IMR-90 (cell line): ENCODE data around the gene MYH11. TPM values are rescaled to one million over a fixed set of nuclear protein-coding genes. Genes with fewer than 3 reads are reported as not detected.

Experiments used
- ATAC-seq: fragments of 200-7000 bp; cut with Tn5 transposase; 2 replicates; pipeline ENCODE4 v1.9.1; 2020; ENCODE audit warnings: low read depth, mild to moderate bottlenecking, moderate library complexity
- BruUV-seq: library from RNA; stranded (reverse); fragments of 400-500 nt; replicated peaks from 2 replicates; lab custom pipeline; 2021; lab: Mats Ljungman, UMichigan
- CTCF ChIA-PET: fragments of 300-600 bp; formaldehyde crosslinking; extraction: SDS; loops from one replicate; lab custom pipeline; 2021; ENCODE audit warnings: antibody characterized with exemption; lab: Yijun Ruan, JAX
- POLR2A ChIA-PET: fragments of 300-600 bp; sonication (Branson Sonifier 250); formaldehyde crosslinking; loops from one replicate; lab custom pipeline; 2022; ENCODE audit warnings: antibody characterized with exemption; ENCODE audit not compliant: unreplicated experiment; lab: Charles Lee
- DNase-seq: peaks from one replicate; pipeline ENCODE4 v3.0.0; 2013
- H2AFZ ChIP-seq: replicated peaks from 2 replicates; pipeline ENCODE3; 2013; ENCODE audit warnings: low read length, mild to moderate bottlenecking; ENCODE audit not compliant: poor library complexity
- H2AK5ac ChIP-seq: 2 replicates; pipeline ENCODE4 v1.6.1; 2013; ENCODE audit warnings: low read depth, low read length, inconsistent platforms
- H2AK9ac ChIP-seq: replicated peaks from 2 replicates; pipeline ENCODE3; 2013; ENCODE audit warnings: mild to moderate bottlenecking, low read depth, low read length, moderate library complexity; ENCODE audit not compliant: poor library complexity
- H2BK120ac ChIP-seq: 2 replicates; pipeline ENCODE4 v1.6.1; 2013; ENCODE audit warnings: low read depth, low read length, inconsistent platforms
- H2BK15ac ChIP-seq: 3 replicates; pipeline ENCODE4 v1.6.1; 2013; ENCODE audit warnings: low read depth, low read length, inconsistent platforms
- H2BK20ac ChIP-seq: 2 replicates; pipeline ENCODE4 v1.6.1; 2013; ENCODE audit warnings: low read depth, mild to moderate bottlenecking, inconsistent platforms, low read length, moderate library complexity
- H2BK5ac ChIP-seq: 2 replicates; pipeline ENCODE4 v1.6.1; 2013; ENCODE audit warnings: mild to moderate bottlenecking, low read depth, low read length, inconsistent platforms; ENCODE audit not compliant: poor library complexity, severe bottlenecking
- H3K14ac ChIP-seq: replicated peaks from 2 replicates; pipeline ENCODE4 v1.6.1; 2013; ENCODE audit warnings: low read depth, low read length, inconsistent platforms
- H3K18ac ChIP-seq: 2 replicates; pipeline ENCODE4 v1.6.1; 2013; ENCODE audit warnings: low read depth, low read length, control low read depth
- H3K23ac ChIP-seq: 2 replicates; pipeline ENCODE4 v1.6.1; 2013; ENCODE audit warnings: low read depth, low read length, inconsistent platforms
- H3K27ac ChIP-seq: 2 replicates; pipeline ENCODE4 v1.5.1; 2013; ENCODE audit warnings: mild to moderate bottlenecking, control low read depth, low read length; ENCODE audit not compliant: insufficient read depth
- H3K27me3 ChIP-seq: 2 replicates; pipeline ENCODE4 v1.6.1; 2013; ENCODE audit warnings: low read length; ENCODE audit not compliant: control insufficient read depth, insufficient read depth
- H3K36me3 ChIP-seq: 2 replicates; pipeline ENCODE4 v1.6.1; 2013; ENCODE audit warnings: low read length, mixed read lengths; ENCODE audit not compliant: control insufficient read depth, insufficient read depth
- H3K4ac ChIP-seq: 2 replicates; pipeline ENCODE4 v1.6.1; 2013; ENCODE audit warnings: low read depth, low read length, inconsistent platforms
- H3K4me1 ChIP-seq: 2 replicates; pipeline ENCODE4 v1.6.1; 2013; ENCODE audit warnings: low read length, mixed read lengths; ENCODE audit not compliant: control insufficient read depth, insufficient read depth
- H3K4me2 ChIP-seq: 2 replicates; pipeline ENCODE4 v1.6.1; 2013; ENCODE audit warnings: low read depth, mild to moderate bottlenecking, control low read depth, low read length, moderate library complexity
- H3K4me3 ChIP-seq: 2 replicates; pipeline ENCODE4 v1.5.1; 2013; ENCODE audit warnings: low read depth, mild to moderate bottlenecking, control low read depth, low read length, moderate library complexity; ENCODE audit not compliant: insufficient read depth
- H3K56ac ChIP-seq: 2 replicates; pipeline ENCODE4 v1.6.1; 2013; ENCODE audit warnings: low read length, inconsistent platforms; ENCODE audit not compliant: insufficient read depth; ENCODE audit errors: extremely low read depth
- H3K79me1 ChIP-seq, 2 experiments: 2 replicates each; pipeline ENCODE4 v1.6.1; 2013; ENCODE audit warnings: low read length in 2 of 2, inconsistent platforms in 1 of 2, low read depth in 1 of 2
- H3K9ac ChIP-seq: 2 replicates; pipeline ENCODE4 v1.6.1; 2013; ENCODE audit warnings: low read depth, low read length, control low read depth
- H3K9me1 ChIP-seq: 2 replicates; pipeline ENCODE4 v1.6.1; 2013; ENCODE audit warnings: low read length, inconsistent platforms; ENCODE audit not compliant: insufficient read depth
- H3K9me3 ChIP-seq: 2 replicates; pipeline ENCODE4 v1.6.1; 2013; ENCODE audit warnings: low read length; ENCODE audit not compliant: control insufficient read depth, insufficient read depth
- H4K20me1 ChIP-seq: 2 replicates; pipeline ENCODE4 v1.6.1; 2013; ENCODE audit warnings: low read length, inconsistent platforms; ENCODE audit not compliant: insufficient read depth
- H4K5ac ChIP-seq: 2 replicates; pipeline ENCODE4 v1.6.1; 2013; ENCODE audit warnings: mild to moderate bottlenecking, low read depth, low read length, control low read depth
- H4K8ac ChIP-seq, 2 experiments: 2 replicates each; pipeline ENCODE4 v1.6.1; 2013; ENCODE audit warnings: low read depth in 2 of 2, low read length in 2 of 2, control low read depth in 1 of 2, inconsistent platforms in 1 of 2
- H4K91ac ChIP-seq: 2 replicates; pipeline ENCODE4 v1.6.1; 2013; ENCODE audit warnings: low read depth, low read length, inconsistent platforms; ENCODE audit not compliant: insufficient read depth
- BHLHE40 ChIP-seq: fragments of 150-350 bp; IDR thresholded peaks from 2 replicates; pipeline ENCODE4 v1.6.1; 2016; ENCODE audit warnings: mild to moderate bottlenecking, low read depth, low read length
- CEBPB ChIP-seq: IDR thresholded peaks from 2 replicates; pipeline ENCODE4 v1.6.1; 2012; ENCODE audit warnings: low read depth, low read length, improper control_type of control experiment
- CHD1 ChIP-seq: IDR thresholded peaks from 2 replicates; pipeline ENCODE4 v1.6.1; 2012; ENCODE audit warnings: low read depth, low read length, improper control_type of control experiment
- CTCF ChIP-seq: conservative IDR thresholded peaks from 2 replicates; pipeline ENCODE4 v1.5.1; 2012; ENCODE audit warnings: mild to moderate bottlenecking, low read depth, low read length, improper control_type of control experiment
- ELK1 ChIP-seq: fragments of 150-350 bp; IDR thresholded peaks from 2 replicates; pipeline ENCODE4 v1.6.1; 2016; ENCODE audit warnings: low read depth, mild to moderate bottlenecking, low read length, moderate library complexity, borderline replicate concordance
- FOS ChIP-seq: fragments of 150-350 bp; IDR thresholded peaks from 2 replicates; pipeline ENCODE4 v1.6.1; 2016; ENCODE audit warnings: low read depth, low read length
- MAFK ChIP-seq: IDR thresholded peaks from 2 replicates; pipeline ENCODE4 v1.6.1; 2012; ENCODE audit warnings: low read depth, low read length, improper control_type of control experiment
- MAZ ChIP-seq: IDR thresholded peaks from 2 replicates; pipeline ENCODE4 v1.6.1; 2012; ENCODE audit warnings: low read depth, mild to moderate bottlenecking, low read length, improper control_type of control experiment, moderate library complexity, borderline replicate concordance
- MXI1 ChIP-seq: IDR thresholded peaks from 2 replicates; pipeline ENCODE4 v1.6.1; 2012; ENCODE audit warnings: low read depth, mild to moderate bottlenecking, low read length, moderate library complexity, borderline replicate concordance
- NFE2L2 ChIP-seq: fragments of 150-350 bp; IDR thresholded peaks from 2 replicates; pipeline ENCODE4 v1.6.1; 2016; ENCODE audit warnings: low read depth, mild to moderate bottlenecking, low read length
- POLR2A ChIP-seq: IDR thresholded peaks from 2 replicates; pipeline ENCODE4 v1.6.1; 2012; ENCODE audit warnings: mild to moderate bottlenecking, low read depth, low read length
- RAD21 ChIP-seq: IDR thresholded peaks from 2 replicates; pipeline ENCODE4 v1.6.1; 2012; ENCODE audit warnings: low read length, improper control_type of control experiment
- RCOR1 ChIP-seq: IDR thresholded peaks from 2 replicates; pipeline ENCODE4 v1.6.1; 2012; ENCODE audit warnings: mild to moderate bottlenecking, low read length, improper control_type of control experiment; ENCODE audit not compliant: insufficient replicate concordance
- RFX5 ChIP-seq: IDR thresholded peaks from 2 replicates; pipeline ENCODE4 v1.8.0; 2012; ENCODE audit warnings: low read depth, mild to moderate bottlenecking, low read length, moderate library complexity
- SMC3 ChIP-seq: fragments of 150-350 bp; IDR thresholded peaks from 2 replicates; pipeline ENCODE4 v1.6.1; 2016; ENCODE audit warnings: low read depth, mild to moderate bottlenecking, antibody characterized with exemption, low read length, moderate library complexity
- USF2 ChIP-seq: fragments of 150-350 bp; IDR thresholded peaks from 2 replicates; pipeline ENCODE4 v1.6.1; 2017; ENCODE audit warnings: mild to moderate bottlenecking, antibody characterized with exemption, low read length, low read depth
- dilution Hi-C: fragments of 300-500 bp; cut with HindIII; formaldehyde crosslinking; loops from one replicate; pipeline ENCODE4 v1.14.3; 2018; ENCODE audit warnings: low sequenced_read_pairs; ENCODE audit not compliant: unreplicated experiment
- in situ Hi-C: fragments of 300-500 bp; cut with MboI; formaldehyde crosslinking; loops from 3 replicates; pipeline ENCODE4 v1.14.3; 2019; ENCODE audit warnings: low sequenced_read_pairs, inconsistent platforms, mixed read lengths
- intact Hi-C: fragments of 100-400 bp; cut with micrococcal nuclease; formaldehyde crosslinking; loops from 2 replicates; pipeline ENCODE4 v1.10.0; 2022
- polyA plus RNA-seq, 3 experiments: library from polyadenylated mRNA; depleted of rRNA; stranded (reverse); fragments of >200 nt; gene quantifications; 2 replicates each; pipeline ENCODE4 v1.2.3, GENCODE V29; 2012; ENCODE audit warnings: low replicate concordance in 1 of 3
- total RNA-seq: library from RNA; depleted of rRNA; stranded (reverse); fragments of >200 nt; gene quantifications from 2 replicates; pipeline ENCODE4 v1.2.3, GENCODE V29; 2012

MYH11 gene
- total and polyA plus RNA-seq, 2 of the 4 experiments (the other 2 are of a cell fraction), result under 0.01 to 0.12 TPM

- Histone ChIP-seq H2AK9ac (no peak overlapping the region), H3K27ac (no peak overlapping the region), H4K91ac (no peak overlapping the region), H3K56ac (no peak overlapping the region), H4K8ac (no peak overlapping the region), H2BK5ac (no peak overlapping the region), H3K18ac (no peak overlapping the region), H3K4me2 (no peak overlapping the region), H3K9me3 (no peaks in the 10 kb centered on the region), H3K23ac (no peak overlapping the region), H3K14ac (no peak overlapping the region), H2BK20ac (no peak overlapping the region), H2BK120ac (no peak overlapping the region), H4K5ac (no peak overlapping the region), H3K27me3 (no peaks in the 10 kb centered on the region), H3K4me3 (no peak overlapping the region), H4K20me1 (peaks cover 16% of the 10 kb centered on the region; the same call in 1 of the 2 replicates), H3K4me1 (no peaks in the 10 kb centered on the region), H3K9ac (no peak overlapping the region), H3K9me1 (no peaks in the 10 kb centered on the region; the same call in 1 of the 2 replicates), H3K79me1 (peaks cover 32 to 43% of the 10 kb centered on the region in 2 experiments), H2AFZ (no peak overlapping the region), H2AK5ac (no peak overlapping the region), H2BK15ac (no peak overlapping the region), H3K36me3 (peaks cover 34% of the 10 kb centered on the region), H3K4ac (no peak overlapping the region)
- intact Hi-C loops, result no loop called here
- no peak for DNase-seq
- ChIA-PET CTCF (no interaction called here), POLR2A (no interaction called here)
- TF ChIP-seq MAFK (no peak), BHLHE40 (no peak), ELK1 (no peak), RAD21 (no peak), SMC3 (no peak), MXI1 (no peak), FOS (no peak), CHD1 (no peak), USF2 (no peak), NFE2L2 (no peak), CEBPB (no peak), RCOR1 (no peak), MAZ (no peak), POLR2A (no peak), CTCF (no peak), RFX5 (no peak)
- ATAC-seq, result no peak
- no TSS peak for BruUV-seq
- in situ Hi-C loops, result no loop called here
- dilution Hi-C loops, result no loop called here
Observed at GRCh38 chr16:15665107-15665506, 191.7 kb downstream of the MYH11 start.
